SU-DHL-6 (cell line): ENCODE data around the gene DPP6.

Source experiments
- EZH2phosphoT487 ChIP-seq: fragments of 200-600 bp; sonication (generic), shearing (Covaris generic); conservative IDR thresholded peaks from 2 replicates; pipeline ENCODE4 v1.6.1; 2018; ENCODE audit warnings: mild to moderate bottlenecking, antibody characterized with exemption, low read length, moderate library complexity, mixed read lengths
- TF ChIP-seq, protein P1 (sequence below): fragments of 200-600 bp; sonication (generic); IDR thresholded peaks from one replicate; pipeline ENCODE4 v1.5.1; 2017; ENCODE audit warnings: antibody characterized with exemption, mild to moderate bottlenecking, low read length, moderate library complexity; ENCODE audit not compliant: insufficient read depth, poor library complexity, severe bottlenecking

DNA sequence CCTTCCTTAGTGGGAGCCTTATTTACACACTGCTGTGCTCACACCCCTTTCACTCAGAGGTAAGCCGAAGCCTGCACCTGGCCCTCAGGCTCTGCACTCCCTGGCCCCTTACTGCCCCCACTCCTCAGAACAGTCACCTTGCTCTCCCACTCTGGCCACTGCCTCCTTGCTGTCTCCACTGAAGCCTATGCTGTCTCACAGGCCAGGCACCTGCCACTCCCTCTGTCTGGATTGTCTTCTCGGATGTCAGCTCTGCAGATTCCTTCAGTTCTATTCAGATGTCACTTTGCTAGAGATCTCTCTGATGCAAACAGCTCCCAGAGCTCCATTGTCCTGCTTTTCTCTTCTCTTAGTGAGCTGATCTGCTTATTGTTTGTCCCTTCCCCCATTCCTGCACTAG, 390.7 kb downstream of the DPP6 start:
- TF ChIP-seq, protein P1, sequence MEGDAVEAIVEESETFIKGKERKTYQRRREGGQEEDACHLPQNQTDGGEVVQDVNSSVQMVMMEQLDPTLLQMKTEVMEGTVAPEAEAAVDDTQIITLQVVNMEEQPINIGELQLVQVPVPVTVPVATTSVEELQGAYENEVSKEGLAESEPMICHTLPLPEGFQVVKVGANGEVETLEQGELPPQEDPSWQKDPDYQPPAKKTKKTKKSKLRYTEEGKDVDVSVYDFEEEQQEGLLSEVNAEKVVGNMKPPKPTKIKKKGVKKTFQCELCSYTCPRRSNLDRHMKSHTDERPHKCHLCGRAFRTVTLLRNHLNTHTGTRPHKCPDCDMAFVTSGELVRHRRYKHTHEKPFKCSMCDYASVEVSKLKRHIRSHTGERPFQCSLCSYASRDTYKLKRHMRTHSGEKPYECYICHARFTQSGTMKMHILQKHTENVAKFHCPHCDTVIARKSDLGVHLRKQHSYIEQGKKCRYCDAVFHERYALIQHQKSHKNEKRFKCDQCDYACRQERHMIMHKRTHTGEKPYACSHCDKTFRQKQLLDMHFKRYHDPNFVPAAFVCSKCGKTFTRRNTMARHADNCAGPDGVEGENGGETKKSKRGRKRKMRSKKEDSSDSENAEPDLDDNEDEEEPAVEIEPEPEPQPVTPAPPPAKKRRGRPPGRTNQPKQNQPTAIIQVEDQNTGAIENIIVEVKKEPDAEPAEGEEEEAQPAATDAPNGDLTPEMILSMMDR = no peak
- no peak for TF ChIP-seq EZH2phosphoT487
